ENCODE measurements around the gene JMJD4.

GRCh38 chr1:227779021-227779441 is 43.9 kb upstream of the JMJD4 start:
- TF ChIP-seq CTCF (IDR thresholded peaks at IDR 0.05; ENCODE audit: extremely low read depth in 1 of 2, insufficient read depth in 1 of 2, low read depth in 1 of 2, low read length in 2 of 2) (no peak), FOS (IDR thresholded peaks at IDR 0.05; ENCODE audit: borderline replicate concordance, insufficient read depth, low read length) (no peak), POLR2A (IDR thresholded peaks at IDR 0.05; ENCODE audit: low read depth, low read length) (no peak), EZH2 (IDR thresholded peaks at IDR 0.05; ENCODE audit: borderline replicate concordance, low read depth, low read length, severe bottlenecking) (no peak), POLR2AphosphoS5 (IDR thresholded peaks at IDR 0.05; ENCODE audit: insufficient read depth, low read depth, low read length) (no peak), JUN (IDR thresholded peaks at IDR 0.05; ENCODE audit: borderline replicate concordance, insufficient read depth, insufficient read length, low read depth) (no peak), MYC (IDR thresholded peaks at IDR 0.05; ENCODE audit: low read depth, low read length) (no peak), GATA2 (IDR thresholded peaks at IDR 0.05; ENCODE audit: insufficient read depth, insufficient read length, low read depth, low read length) (no peak)
- TF ChIP-seq, protein P1, sequence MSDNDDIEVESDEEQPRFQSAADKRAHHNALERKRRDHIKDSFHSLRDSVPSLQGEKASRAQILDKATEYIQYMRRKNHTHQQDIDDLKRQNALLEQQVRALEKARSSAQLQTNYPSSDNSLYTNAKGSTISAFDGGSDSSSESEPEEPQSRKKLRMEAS (IDR thresholded peaks at IDR 0.05; ENCODE audit: insufficient read depth, insufficient read length) = no peak

Measured in endothelial cell of umbilical vein (primary cell).